Epithelial cell of esophagus (primary cell): Measurements from ENCODE around the gene BRDT.

Source experiments
- DNase-seq: peaks from one replicate; pipeline ENCODE4 v3.0.0; 2010; ENCODE audit warnings: low read depth
- H3K4me3 ChIP-seq: 2 replicates; pipeline ENCODE4 v1.5.1; 2011; ENCODE audit warnings: mild to moderate bottlenecking, low read length, control low read depth
- TF ChIP-seq, protein P1 (sequence below): IDR thresholded peaks from 2 replicates; pipeline ENCODE4 v1.5.1; 2011; ENCODE audit warnings: low read depth, mild to moderate bottlenecking, low read length, control low read depth, inconsistent platforms; ENCODE audit not compliant: insufficient read depth; ENCODE audit errors: missing control alignments

The BRDT gene

DNA sequence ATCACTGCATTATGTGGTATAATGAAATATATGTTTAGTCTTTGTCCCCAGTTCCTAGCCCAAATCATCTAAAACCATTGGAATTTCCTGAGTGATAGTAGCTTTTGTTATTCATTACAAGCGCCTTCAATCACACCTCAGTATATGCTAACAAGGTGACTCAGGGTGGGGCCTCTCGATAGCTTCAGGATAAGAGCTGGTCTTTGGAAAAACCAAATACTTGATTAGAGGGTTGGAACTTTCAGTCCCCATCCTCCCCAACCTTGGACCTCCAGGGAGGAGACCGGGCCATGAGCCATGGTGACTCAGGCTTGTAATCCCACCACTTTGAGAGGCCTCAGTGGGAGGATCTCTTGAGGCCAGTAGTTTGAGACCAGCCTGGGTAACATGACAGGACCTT lies 5.1 kb upstream of the BRDT start:
- H3K4me3 ChIP-seq = no peak overlapping the region
- TF ChIP-seq, protein P1, sequence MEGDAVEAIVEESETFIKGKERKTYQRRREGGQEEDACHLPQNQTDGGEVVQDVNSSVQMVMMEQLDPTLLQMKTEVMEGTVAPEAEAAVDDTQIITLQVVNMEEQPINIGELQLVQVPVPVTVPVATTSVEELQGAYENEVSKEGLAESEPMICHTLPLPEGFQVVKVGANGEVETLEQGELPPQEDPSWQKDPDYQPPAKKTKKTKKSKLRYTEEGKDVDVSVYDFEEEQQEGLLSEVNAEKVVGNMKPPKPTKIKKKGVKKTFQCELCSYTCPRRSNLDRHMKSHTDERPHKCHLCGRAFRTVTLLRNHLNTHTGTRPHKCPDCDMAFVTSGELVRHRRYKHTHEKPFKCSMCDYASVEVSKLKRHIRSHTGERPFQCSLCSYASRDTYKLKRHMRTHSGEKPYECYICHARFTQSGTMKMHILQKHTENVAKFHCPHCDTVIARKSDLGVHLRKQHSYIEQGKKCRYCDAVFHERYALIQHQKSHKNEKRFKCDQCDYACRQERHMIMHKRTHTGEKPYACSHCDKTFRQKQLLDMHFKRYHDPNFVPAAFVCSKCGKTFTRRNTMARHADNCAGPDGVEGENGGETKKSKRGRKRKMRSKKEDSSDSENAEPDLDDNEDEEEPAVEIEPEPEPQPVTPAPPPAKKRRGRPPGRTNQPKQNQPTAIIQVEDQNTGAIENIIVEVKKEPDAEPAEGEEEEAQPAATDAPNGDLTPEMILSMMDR = no peak
- peak; percentile 5 for DNase-seq

DNA sequence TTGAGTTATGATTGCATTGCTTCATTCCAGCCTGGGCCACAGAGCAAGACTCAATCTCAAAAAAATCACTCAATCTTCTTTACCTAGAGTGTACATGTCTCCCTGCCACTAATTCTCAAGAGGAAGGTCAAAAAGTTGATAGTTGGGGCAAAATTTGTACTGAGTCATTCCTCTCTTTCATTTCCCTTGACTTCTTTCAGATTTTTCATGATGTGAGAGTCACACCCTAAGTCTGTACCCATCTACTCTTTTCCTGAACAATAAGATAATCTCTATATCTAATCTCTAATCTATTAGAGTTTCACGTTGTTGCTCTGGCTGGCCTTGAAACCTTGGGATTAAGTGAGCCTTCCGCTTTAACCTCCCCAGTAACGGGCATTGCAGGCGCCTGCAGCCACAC lies 1.1 kb upstream of the BRDT start:
- H3K4me3 ChIP-seq = no peak overlapping the region
- TF ChIP-seq, protein P1 = no peak
- no peak for DNase-seq

DNA sequence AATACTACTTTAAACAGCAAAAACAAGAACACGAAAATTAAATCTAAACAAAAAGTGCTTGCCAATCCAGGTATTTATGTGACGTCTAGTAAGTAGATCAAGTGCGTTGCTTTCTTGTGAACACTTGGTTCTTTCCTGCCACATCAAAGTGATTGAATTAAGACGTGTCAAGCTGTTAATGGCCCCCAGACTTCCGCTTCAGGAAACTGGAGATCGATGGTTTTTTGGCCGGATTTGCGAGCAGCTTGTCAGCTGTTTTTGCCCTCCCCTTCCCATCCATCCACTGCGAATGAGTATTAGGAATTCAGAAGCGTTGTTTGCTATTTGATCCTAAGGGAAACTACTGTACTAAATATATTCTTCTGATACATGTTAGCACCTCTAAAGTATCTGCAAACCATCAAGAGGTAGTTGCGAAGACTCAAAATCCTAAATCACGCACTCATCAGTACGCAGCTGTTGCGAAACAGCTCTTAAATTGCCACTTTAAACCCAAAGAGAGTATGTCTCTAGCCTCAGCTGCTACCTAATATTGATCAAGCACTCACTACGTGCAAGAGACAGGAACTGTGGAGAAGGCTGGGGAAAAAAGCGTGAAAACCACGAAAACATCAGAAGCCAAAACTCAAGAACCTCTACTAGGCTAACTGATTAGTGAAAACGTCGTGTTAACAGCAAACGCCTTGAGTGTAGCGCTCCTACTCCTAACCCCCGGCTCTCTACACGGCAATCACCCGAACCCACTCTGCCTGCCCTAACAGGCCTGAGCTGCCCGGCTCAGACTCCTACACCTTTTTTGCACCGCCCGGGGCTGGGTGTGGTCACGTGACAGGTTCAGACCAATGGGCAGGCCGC lies 473 bp upstream of the BRDT start:
- no peak for DNase-seq
- TF ChIP-seq, protein P1 = no peak

DNA sequence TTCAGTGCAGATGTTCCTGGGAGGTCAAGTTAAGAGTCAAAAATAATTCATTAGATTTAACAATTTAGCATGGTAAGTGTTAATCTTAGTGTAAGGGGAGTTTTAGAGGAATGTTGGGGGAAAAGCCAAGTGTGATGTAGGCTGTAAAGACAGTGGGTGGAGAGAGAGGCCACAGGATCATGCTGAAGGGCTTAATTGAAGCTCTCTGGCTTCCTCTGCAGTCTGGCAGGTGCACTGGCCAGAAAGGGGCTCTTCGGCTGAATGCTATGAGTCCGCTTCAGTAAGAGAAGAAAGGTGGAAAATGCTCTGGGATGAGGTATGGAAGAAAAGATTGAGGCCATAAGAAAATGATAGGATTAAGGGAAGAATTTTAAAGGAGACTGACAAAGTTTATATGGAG lies 3.0 kb downstream of the BRDT start:
- H3K4me3 ChIP-seq = no peak overlapping the region
- no peak for DNase-seq
- TF ChIP-seq, protein P1 = no peak

More for the DNA sequence above, 473 bp upstream of the BRDT start:
- H3K4me3 ChIP-seq = no peak overlapping the region

DNA sequence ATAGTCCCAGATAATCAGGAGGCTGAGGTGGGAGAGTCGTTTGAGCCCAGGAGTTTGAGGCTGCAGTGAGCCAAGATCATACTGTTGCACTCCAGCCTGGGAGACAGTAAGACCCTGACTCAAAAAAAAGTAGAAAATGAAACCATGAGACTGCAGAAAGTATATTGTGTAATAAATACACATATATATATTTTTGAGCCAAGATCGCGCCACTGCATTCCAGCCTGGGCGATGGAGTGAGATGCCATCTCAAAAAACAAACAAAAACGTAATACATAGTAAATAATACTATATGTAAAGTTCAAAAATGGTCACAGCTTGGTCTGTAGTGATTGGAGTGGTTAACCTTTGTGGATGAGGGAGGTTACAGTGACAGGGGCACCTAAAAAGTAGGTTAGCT lies 9.7 kb downstream of the BRDT start:
- no peak for DNase-seq
- H3K4me3 ChIP-seq = no peak overlapping the region
- TF ChIP-seq, protein P1 = no peak

DNA sequence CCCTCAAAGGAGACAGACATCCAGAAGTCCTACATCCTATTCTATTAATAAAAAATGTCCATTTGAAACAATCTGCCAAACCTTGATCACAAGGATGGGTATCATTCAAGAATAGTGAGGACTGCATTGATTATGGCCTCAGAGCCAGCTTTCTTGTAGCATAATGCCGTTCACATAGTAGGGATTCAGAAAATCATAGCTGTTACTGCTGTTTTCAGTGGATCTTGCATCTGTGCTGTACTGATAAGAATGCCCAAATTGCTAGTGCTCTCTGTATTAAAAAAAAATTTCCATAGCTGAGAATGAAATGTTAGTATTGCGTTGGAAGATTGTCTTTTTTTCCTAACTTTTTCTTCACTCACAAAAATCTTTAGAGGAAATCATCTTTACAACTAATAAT lies 19.1 kb downstream of the BRDT start:
- TF ChIP-seq, protein P1 = no peak
- H3K4me3 ChIP-seq = no peak overlapping the region

DNA sequence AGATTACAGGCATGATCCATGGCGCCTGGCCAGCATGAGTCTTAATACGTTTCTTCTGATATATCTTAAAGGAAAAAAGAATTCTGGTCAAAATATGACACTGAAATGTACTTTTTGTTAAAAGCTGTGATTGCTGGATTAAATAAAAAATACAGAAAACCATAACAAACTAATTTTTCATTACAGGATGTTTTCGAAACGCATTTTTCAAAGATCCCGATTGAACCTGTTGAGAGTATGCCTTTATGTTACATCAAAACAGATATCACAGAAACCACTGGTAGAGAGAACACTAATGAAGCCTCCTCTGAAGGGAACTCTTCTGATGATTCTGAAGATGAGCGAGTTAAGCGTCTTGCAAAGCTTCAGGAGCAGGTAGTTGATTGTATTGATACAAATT lies 30.2 kb downstream of the BRDT start:
- DNase-seq = no peak
- no peak overlapping the region for H3K4me3 ChIP-seq
- TF ChIP-seq, protein P1 = no peak

More for the DNA sequence above, 19.1 kb downstream of the BRDT start:
- no peak for DNase-seq
